ENCODE data around the gene CCDC137.
A peak's percentile ranks its signal among the peaks of the same experiment; 100 is the strongest.
"Not testable (repeated sequence)": the region's sequence is repeated elsewhere in the genome, so short reads cannot be mapped to it uniquely, and the experiment has no call there.

Gene CCDC137

DNA sequence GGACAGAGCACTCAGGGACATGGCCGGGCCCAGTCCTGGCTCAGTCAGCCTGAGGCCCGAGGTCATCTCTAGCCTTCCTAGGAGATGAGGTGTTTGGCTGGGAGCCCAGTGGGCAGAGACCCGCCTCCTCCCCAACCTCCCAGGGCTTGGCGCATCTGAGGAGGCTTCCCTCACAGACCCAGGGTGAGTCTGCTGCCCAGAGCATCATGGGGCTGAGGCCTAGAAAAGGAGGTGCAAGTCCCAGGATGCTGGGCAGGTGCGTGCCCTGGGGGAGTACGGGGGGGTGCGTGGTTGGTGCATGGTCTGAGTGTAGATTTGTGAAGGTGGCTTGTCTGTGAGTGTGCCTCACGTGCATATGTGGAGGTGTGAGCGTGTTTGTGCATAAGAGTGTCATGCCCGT lies 14.8 kb upstream of the CCDC137 start:
- DNase-seq (ENCODE audit: low read depth): no peak

DNA sequence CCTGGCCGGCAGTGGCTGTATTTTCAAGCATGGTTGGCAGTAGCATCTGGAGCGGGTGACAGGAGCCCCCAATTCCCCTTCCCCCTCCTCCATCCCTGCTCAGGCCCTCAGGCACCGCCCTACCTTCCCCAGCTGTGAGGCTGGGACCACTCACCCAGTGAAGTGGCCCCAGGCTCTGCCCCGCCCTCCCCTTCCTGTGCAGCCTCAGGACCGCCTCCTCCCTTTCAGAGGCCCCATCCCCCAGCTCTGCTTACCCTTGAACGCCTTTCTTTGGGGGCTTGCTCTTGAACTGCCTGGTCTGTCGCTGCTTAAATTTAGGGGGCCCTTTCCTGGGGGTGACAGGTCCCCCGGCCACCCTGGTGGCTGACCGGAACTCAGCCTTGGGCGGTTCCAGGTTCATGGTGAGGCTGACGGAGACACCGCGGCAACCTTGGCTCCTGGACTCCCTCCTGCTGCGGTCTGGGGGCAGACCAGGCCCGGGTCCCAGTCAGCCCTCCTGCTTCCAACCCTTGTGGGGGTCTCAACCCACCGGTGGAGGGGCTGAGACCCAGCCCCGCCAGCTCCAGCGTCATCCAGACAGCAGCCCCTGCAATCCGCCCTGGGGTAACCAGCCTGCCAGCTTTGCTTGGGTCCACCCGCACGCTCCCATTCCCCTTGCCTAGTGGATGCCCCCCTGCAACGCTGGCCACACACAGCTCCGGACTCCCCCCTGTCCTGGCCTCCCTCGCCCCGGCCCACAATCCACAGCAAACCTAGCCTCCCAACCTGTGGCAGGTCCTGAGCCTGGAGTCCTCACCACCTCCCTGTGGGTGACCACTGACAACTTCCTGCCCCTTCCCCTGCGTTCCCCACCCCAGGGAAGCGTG lies 13.4 kb upstream of the CCDC137 start:
- no peak for DNase-seq (ENCODE audit: low read depth)

GRCh38 chr17:81655378-81656117 lies 11.0 kb upstream of the CCDC137 start:
- no peak for DNase-seq (ENCODE audit: low read depth)

DNA sequence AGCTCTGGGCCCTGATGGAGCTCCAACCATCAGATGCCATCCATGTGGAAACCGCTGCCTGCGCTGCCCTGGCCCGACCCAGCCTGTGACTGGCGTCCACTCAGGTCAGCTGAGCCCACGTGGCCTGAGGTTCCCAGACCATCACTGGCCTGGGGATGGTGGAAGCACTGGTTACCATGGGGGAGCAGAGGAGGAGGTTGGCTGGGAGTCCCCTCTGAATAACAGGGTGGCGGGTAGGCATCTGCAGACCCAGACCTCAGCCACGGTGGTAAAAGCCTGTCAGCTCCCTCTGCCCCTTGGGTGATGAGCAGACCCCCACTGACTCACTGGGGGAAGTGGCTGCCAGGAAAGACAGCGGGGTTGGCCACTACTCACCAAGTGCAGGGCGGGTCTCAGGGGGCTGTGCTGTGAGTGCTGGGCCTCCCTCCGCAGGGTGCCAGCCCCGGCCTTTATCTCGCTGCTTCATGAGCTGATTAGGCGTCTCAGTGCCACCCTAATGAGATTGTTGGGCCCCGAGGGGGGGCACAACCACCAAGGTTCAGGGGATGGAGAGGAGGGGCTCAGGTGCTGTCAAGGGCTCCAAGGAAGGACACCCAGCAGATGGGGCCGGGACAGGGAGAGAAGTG lies 10.3 kb upstream of the CCDC137 start, which contains the start of gene PDE6G:
Gene PDE6G, minus strand, starts transcription at position 425 of the 626 bp plus-strand sequence. CDS start 3,237 bp downstream, outside the sequence.
- DNase-seq (ENCODE audit: low read depth): no peak

- DNase-seq (ENCODE audit: low read depth): no peak
These were observed 9.7 kb upstream of the CCDC137 start for GRCh38 chr17:81656835-81657234.

DNA sequence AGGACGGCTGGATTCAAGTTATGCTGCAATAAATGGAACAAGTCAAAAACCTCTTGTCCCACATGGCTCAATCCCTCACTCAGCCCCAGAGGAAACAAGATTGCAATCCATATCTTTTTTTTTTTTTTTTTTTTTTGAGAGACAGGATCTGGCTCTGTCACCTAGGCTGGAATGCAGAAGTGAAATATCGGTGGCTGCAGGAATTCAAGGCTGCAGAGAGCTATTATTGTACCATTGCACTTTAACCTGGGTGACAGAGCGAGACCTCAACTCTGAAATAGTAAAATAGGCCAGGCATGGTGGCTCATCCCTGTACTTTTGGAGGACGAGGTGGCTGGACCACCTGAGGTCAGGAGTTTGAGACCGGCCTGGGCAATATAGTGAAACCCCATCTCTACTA lies 7.5 kb upstream of the CCDC137 start:
- DNase-seq (ENCODE audit: low read depth): no peak

DNA sequence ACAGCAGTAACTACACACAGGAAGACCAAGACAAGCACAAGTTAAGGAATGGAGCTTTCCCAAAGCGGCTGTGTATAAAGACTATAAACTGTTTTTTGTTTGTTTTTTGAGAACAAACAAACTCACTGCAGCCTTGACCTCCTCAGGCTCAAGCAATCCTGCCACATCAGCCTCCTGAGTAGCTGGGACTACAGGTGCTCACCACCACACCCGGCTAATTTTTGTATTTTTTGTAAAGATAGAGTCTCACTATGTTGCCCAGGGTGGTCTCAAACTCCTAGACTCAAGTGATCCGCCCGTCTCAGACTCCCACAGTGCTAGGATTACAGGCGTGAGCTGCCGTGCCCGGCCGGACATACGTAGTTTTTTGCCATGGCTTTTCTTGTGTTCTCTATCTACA lies 6.1 kb upstream of the CCDC137 start:
- no peak for DNase-seq (ENCODE audit: low read depth)

- DNase-seq (ENCODE audit: low read depth): no peak
These were observed 4.5 kb upstream of the CCDC137 start for GRCh38 chr17:81662002-81662401.

- DNase-seq (ENCODE audit: low read depth): no peak
These were observed 2.5 kb upstream of the CCDC137 start for GRCh38 chr17:81664051-81664470.

DNA sequence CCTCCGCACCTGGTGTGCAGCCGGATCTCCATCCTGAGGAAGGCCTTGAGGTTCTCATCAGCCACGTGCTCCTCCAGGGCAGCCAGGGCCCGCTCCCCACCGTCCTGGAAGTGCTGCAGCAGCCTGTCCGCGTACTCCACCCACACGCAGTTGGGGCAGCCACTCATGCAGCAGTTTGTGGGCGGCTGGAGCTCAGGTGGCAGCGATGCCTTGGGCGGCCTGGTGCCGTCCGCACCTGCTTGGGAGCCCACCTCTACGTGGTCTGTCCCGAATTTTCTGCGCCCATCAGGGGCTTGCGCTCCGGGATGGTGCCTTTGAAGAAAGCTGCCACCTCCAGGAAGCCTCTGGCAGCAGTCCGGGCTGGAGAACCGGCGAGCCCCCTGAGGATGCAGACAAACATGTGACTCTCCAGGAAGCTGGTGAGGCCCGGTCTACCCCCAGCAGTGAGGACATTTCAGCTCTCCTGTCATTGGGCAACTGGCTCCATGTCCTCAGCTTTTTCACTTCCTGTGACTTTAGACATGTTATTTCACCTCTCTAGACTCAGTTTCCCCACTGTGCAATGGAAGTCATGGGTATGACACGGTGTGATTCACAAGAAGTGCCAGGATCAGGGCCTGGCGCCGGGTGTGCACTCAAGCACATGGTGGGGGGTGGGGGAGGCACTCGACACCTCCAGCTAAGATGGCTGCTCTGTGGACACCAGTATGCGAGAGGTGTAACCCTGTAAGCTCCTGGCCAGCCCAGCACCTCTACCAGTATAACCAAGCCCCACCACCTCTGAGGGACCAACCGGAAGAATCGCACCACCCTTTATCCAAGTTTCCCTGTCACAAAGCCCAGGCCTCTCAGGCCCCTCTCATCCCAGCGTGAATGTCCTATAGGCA lies 1.1 kb upstream of the CCDC137 start:
- peak; percentile 58 for DNase-seq (ENCODE audit: low read depth)

- no peak for DNase-seq (ENCODE audit: low read depth)
These were observed 520 bp upstream of the CCDC137 start for GRCh38 chr17:81666092-81666341.

GRCh38 chr17:81667754-81668153 lies 1.2 kb downstream of the CCDC137 start:
- DNase-seq (ENCODE audit: low read depth): no peak

GRCh38 chr17:81672504-81672903 lies 6.0 kb downstream of the CCDC137 start:
- no peak for DNase-seq (ENCODE audit: low read depth)

GRCh38 chr17:81672954-81673353 lies 6.4 kb downstream of the CCDC137 start:
- DNase-seq (ENCODE audit: low read depth): no peak

GRCh38 chr17:81673561-81674258 lies 7.2 kb downstream of the CCDC137 start:
- DNase-seq (ENCODE audit: low read depth): no peak

GRCh38 chr17:81675515-81676221 lies 9.1 kb downstream of the CCDC137 start:
- DNase-seq (ENCODE audit: low read depth): not testable (repeated sequence)

DNA sequence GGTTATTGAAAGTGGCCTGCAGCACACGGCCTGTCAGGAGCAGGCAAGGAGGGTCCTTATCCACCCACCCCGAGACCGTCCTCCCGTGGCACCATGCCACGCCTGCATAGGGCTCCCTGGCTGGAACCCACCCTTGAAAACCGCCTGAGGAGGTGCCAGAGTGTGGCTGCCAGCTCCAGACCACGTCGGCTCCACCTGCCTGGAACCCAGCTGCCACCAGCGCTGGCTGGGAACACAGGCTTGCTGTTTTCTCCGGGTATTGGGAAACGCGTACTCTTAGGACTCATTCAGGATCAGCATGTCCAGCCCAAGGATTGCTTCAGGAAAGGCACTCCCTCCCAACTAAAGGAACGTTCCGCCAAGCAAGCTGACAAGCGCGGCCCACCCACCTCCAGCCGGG lies 10.4 kb downstream of the CCDC137 start:
- DNase-seq (ENCODE audit: low read depth): no peak

GRCh38 chr17:81680150-81680549 lies 13.6 kb downstream of the CCDC137 start:
- DNase-seq (ENCODE audit: low read depth): no peak

- DNase-seq (ENCODE audit: low read depth): no peak
These were observed 15.1 kb downstream of the CCDC137 start for GRCh38 chr17:81681672-81682071.

DNA sequence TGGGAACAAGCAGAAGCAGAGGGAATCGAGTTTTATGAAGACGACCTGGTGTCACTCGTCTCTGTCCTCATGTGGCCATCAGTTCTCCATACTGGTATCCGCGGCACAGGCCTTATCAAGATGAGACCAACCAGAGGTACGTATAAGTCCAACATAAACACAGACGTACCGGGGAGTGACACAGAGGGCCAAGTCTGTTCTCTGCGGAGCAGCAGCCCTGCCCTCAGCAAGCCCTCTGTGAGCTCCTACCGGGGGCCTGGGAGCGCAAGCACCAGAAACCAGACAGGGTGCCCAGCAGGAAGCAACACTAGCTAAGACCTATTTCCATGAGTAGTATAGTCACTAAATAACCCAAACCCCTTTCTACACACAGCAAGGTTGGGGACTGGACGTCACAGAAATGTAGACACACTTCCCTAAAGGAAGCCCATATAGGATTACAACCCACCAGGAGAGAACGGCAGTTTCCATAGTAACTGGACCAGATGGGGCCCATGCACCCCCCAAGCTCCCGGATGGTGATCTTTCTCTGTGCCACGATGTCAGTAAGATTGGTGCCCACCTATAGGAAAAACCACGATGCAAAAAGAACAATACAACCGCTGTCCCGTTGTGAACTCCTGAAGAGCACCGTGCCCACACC lies 16.1 kb downstream of the CCDC137 start:
- DNase-seq (ENCODE audit: low read depth): no peak
